DOHH2 (cell line): Measurements from ENCODE around the gene P2RY13.

Source experiments
- EZH2phosphoT487 ChIP-seq: fragments of 200-600 bp; sonication (generic); IDR thresholded peaks from 2 replicates; pipeline ENCODE4 v1.6.1; 2017; ENCODE audit warnings: borderline replicate concordance, mild to moderate bottlenecking, antibody characterized with exemption, low read length, moderate library complexity, mixed read lengths
- TF ChIP-seq, protein P1 (sequence below): fragments of 200-600 bp; sonication (generic); IDR thresholded peaks from one replicate; pipeline ENCODE4 v1.5.1; 2014; ENCODE audit warnings: antibody characterized with exemption, mild to moderate bottlenecking, low read depth, low read length; ENCODE audit not compliant: poor library complexity, severe bottlenecking

DNA sequence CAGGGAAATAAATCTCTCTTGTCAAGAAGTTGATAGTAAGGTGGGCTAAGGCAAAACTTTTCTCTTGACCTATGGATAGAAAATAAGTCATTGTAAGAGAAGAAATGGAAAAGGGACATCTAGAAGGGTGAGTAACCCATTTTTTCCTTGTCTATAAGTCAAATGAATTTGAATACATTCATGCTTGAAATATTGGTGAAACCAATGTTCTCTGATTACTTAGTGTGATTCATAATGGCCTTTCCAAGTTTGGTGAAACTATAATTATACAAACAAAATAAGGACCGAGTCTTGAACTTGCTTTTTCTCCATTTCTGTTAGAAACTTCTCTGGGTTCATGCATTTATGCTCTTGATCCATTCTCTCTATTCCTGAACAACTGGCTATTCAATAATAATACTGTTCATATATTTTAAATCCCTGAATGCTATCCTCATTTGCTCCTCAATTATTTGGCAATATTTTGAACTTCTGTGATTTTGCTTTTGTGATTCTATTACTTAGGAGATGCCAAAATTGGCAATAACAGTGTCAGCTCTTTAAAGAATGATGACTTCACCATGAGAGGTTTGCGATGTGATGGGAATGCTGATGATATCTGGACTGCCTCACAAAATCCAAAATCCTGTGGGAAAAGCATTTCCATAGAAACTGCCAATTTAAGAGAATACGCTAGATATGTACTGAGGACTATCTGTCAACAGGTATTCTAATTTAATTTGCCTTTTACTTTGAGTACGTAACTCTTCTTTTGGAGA lies 42.9 kb upstream of the P2RY13 start:
- no peak for TF ChIP-seq EZH2phosphoT487
- TF ChIP-seq, protein P1, sequence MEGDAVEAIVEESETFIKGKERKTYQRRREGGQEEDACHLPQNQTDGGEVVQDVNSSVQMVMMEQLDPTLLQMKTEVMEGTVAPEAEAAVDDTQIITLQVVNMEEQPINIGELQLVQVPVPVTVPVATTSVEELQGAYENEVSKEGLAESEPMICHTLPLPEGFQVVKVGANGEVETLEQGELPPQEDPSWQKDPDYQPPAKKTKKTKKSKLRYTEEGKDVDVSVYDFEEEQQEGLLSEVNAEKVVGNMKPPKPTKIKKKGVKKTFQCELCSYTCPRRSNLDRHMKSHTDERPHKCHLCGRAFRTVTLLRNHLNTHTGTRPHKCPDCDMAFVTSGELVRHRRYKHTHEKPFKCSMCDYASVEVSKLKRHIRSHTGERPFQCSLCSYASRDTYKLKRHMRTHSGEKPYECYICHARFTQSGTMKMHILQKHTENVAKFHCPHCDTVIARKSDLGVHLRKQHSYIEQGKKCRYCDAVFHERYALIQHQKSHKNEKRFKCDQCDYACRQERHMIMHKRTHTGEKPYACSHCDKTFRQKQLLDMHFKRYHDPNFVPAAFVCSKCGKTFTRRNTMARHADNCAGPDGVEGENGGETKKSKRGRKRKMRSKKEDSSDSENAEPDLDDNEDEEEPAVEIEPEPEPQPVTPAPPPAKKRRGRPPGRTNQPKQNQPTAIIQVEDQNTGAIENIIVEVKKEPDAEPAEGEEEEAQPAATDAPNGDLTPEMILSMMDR = no peak
